Ascending aorta (tissue), 2 donors: ENCODE results near the gene TSPAN15. TPM values are rescaled to one million over a fixed set of nuclear protein-coding genes. Genes with fewer than 3 reads are reported as not detected.

ENCODE experiments used
- DNase-seq, 2 donors: peaks; one replicate each; pipeline ENCODE4 v3.0.0-alpha.2; 2019; ENCODE audit warnings: low spot score in 2 of 2
- H3K27ac ChIP-seq, 2 donors: fragments of 200-600 bp; sonication (generic); one replicate each; pipeline ENCODE4 v1.5.1; 2016 to 2017; ENCODE audit warnings: mild to moderate bottlenecking in 1 of 2
- H3K27me3 ChIP-seq: fragments of 200-600 bp; sonication (generic); one replicate; pipeline ENCODE4 v1.5.1; 2017
- H3K36me3 ChIP-seq, 2 donors: fragments of 200-600 bp; sonication (generic); one replicate each; pipeline ENCODE4 v1.5.1; 2016
- H3K4me1 ChIP-seq, 2 donors: fragments of 200-600 bp; sonication (generic); one replicate each; pipeline ENCODE4 v1.5.1; 2016 to 2017; ENCODE audit warnings: mild to moderate bottlenecking in 1 of 2
- H3K4me3 ChIP-seq, 2 donors: fragments of 200-600 bp; sonication (generic); one replicate each; pipeline ENCODE4 v1.5.1; 2016 to 2017; ENCODE audit warnings: mild to moderate bottlenecking in 1 of 2
- H3K9me3 ChIP-seq, 2 donors: fragments of 200-600 bp; sonication (generic); one replicate each; pipeline ENCODE4 v1.5.1; 2016
- intact Hi-C: fragments of 100-400 bp; cut with DNase I; formaldehyde crosslinking; loops from one replicate; pipeline ENCODE4 v1.15.1; 2023
- total RNA-seq: library from RNA; depleted of rRNA; stranded (reverse); fragments of >200 nt; gene quantifications from one replicate; pipeline ENCODE4 v1.1.0, GENCODE V29; 2016
- TF ChIP-seq, protein P1 (sequence below), 3 experiments: fragments of 200-600 bp in 2 of 3; fragments of 450-650 bp in 1 of 3; sonication (generic) in 2 of 3; IDR thresholded peaks; one replicate each; pipeline ENCODE4 v1.5.1; 2016 to 2019; ENCODE audit warnings: antibody characterized with exemption in 3 of 3, mild to moderate bottlenecking in 1 of 3, moderate library complexity in 1 of 3

TSPAN15 gene
- total RNA-seq, 1 donor from 2014 or later = 31.9 TPM

- intact Hi-C loops = no loop called here
- Histone ChIP-seq H3K4me1 (no peaks in the 10 kb centered on the region), H3K36me3 (no peaks in the 10 kb centered on the region), H3K4me3 (no peak overlapping the region), H3K27me3 (no peaks in the 10 kb centered on the region), H3K9me3 (no peaks in the 10 kb centered on the region), H3K27ac (peak overlapping the region in 1 of 2 donors; percentile 29)
- TF ChIP-seq, protein P1, sequence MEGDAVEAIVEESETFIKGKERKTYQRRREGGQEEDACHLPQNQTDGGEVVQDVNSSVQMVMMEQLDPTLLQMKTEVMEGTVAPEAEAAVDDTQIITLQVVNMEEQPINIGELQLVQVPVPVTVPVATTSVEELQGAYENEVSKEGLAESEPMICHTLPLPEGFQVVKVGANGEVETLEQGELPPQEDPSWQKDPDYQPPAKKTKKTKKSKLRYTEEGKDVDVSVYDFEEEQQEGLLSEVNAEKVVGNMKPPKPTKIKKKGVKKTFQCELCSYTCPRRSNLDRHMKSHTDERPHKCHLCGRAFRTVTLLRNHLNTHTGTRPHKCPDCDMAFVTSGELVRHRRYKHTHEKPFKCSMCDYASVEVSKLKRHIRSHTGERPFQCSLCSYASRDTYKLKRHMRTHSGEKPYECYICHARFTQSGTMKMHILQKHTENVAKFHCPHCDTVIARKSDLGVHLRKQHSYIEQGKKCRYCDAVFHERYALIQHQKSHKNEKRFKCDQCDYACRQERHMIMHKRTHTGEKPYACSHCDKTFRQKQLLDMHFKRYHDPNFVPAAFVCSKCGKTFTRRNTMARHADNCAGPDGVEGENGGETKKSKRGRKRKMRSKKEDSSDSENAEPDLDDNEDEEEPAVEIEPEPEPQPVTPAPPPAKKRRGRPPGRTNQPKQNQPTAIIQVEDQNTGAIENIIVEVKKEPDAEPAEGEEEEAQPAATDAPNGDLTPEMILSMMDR (IDR thresholded peaks at IDR 0.05) = no peak
- no peak for DNase-seq
Measured at GRCh38 chr10:69464401-69464800, 13.1 kb downstream of the TSPAN15 start.

GRCh38 chr10:69464801-69465401, 13.6 kb downstream of the TSPAN15 start:
- TF ChIP-seq, protein P1 (IDR thresholded peaks at IDR 0.05) = no peak
- H3K27me3 ChIP-seq = no peaks in the 10 kb centered on the region
- no peak for DNase-seq
- no peak overlapping the region for H3K27ac ChIP-seq
- no peak overlapping the region for H3K4me3 ChIP-seq
- intact Hi-C loops = no loop called here
- H3K9me3 ChIP-seq = no peaks in the 10 kb centered on the region
- H3K36me3 ChIP-seq = no peaks in the 10 kb centered on the region
- no peaks in the 10 kb centered on the region for H3K4me1 ChIP-seq

DNA sequence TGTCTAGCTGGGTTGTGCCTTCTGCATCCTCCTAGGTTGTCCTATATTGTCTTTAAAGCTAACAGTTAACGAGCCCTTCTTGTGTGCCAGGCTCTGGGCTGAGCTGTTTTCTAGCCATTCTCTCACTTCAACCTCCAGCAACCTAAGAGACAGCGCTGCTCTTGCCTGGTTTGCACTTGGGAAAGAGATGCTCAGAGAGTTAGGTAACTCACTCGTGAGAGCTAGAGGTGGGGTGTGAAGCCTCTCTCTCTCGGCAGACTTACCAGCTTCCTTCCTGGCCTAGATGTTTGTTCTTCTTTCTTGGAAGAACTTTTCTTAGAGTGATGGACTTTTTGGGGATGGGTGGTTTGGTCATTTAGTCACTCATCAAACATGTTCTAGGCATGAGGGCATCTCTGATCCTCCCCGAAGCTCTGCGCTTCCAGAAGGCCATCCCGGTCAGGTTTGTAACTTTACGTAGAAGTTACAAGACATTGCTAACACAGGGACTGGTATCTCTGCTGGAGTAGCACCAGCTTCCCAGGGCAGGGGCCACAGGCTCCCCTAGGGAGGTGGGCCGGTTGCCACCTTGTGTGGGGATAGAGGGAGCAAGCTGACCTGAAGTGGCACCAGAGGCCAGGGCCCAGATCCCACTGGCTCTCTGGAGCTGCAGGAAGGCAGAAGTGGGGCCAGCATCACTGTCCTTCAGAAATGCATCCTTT, 14.3 kb downstream of the TSPAN15 start:
- no peak for DNase-seq
- H3K4me1 ChIP-seq = no peaks in the 10 kb centered on the region
- H3K27ac ChIP-seq = no peak overlapping the region

DNA sequence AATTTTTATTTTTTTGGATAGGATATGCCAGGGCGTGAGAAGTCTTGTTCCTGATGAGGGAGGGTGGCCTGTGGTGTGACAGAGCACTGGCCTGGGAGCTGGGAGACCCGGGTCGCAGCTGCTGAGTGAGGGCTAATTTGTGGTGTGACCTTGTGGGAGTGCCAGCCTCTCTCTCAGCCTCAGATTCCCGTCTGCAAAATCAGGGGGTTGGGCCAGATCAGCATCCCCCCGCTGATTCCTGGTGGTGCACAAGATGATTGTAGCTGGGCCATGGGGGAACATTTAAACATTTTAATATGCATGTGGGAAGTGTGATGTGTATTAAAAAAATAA, 14.9 kb downstream of the TSPAN15 start:
- intact Hi-C loops = no loop called here
- TF ChIP-seq, protein P1 (IDR thresholded peaks at IDR 0.05) = no peak
- no peak overlapping the region for H3K4me3 ChIP-seq
- H3K4me1 ChIP-seq = no peaks in the 10 kb centered on the region
- H3K27me3 ChIP-seq = no peaks in the 10 kb centered on the region
- no peaks in the 10 kb centered on the region for H3K9me3 ChIP-seq
- no peak for DNase-seq
- H3K36me3 ChIP-seq = no peaks in the 10 kb centered on the region
- no peak overlapping the region for H3K27ac ChIP-seq

More for the DNA sequence above, 14.3 kb downstream of the TSPAN15 start:
- Histone ChIP-seq H3K9me3 (no peaks in the 10 kb centered on the region), H3K27me3 (no peaks in the 10 kb centered on the region), H3K36me3 (no peaks in the 10 kb centered on the region), H3K4me3 (no peak overlapping the region)
- intact Hi-C loops = no loop called here
- TF ChIP-seq, protein P1 (IDR thresholded peaks at IDR 0.05) = no peak

- no peaks in the 10 kb centered on the region for H3K4me1 ChIP-seq
- H3K36me3 ChIP-seq = no peaks in the 10 kb centered on the region
- DNase-seq = no peak
- H3K27me3 ChIP-seq = no peaks in the 10 kb centered on the region
- H3K9me3 ChIP-seq = no peaks in the 10 kb centered on the region
- TF ChIP-seq, protein P1 (IDR thresholded peaks at IDR 0.05) = no peak
- H3K27ac ChIP-seq = no peak overlapping the region
- H3K4me3 ChIP-seq = no peak overlapping the region
- intact Hi-C loops = no loop called here
Measured at GRCh38 chr10:69466689-69467088, 15.4 kb downstream of the TSPAN15 start.
